Transverse colon (tissue), 4 donors: ENCODE results near the gene ELOVL4. TPM values are rescaled to one million over a fixed set of nuclear protein-coding genes. Genes with fewer than 3 reads are reported as not detected.
A peak's percentile ranks its signal among the peaks of the same experiment; 100 is the strongest.

Experiments
- DNase-seq: peaks from one replicate; pipeline ENCODE4 v3.0.0-alpha.2; 2019
- H3K27ac ChIP-seq, 4 donors: fragments of 200-600 bp; sonication (generic); 2 replicates each; pipeline ENCODE4 v1.5.1; 2016 to 2018; ENCODE audit warnings: inconsistent platforms in 4 of 4
- H3K27me3 ChIP-seq: fragments of 200-600 bp; sonication (generic); 2 replicates; pipeline ENCODE4 v1.5.1; 2017; ENCODE audit warnings: inconsistent platforms
- H3K36me3 ChIP-seq, 4 donors: fragments of 200-600 bp; sonication (generic); 2 replicates each; pipeline ENCODE4 v1.5.1; 2017 to 2019; ENCODE audit warnings: inconsistent platforms in 4 of 4
- H3K4me1 ChIP-seq, 4 donors: fragments of 200-600 bp; sonication (generic); 2 replicates each; pipeline ENCODE4 v1.5.1; 2017 to 2020; ENCODE audit warnings: inconsistent platforms in 4 of 4
- H3K4me3 ChIP-seq, 4 donors: fragments of 200-600 bp; sonication (generic); 1 replicate in 1 of 4; 2 replicates in 3 of 4; pipeline versions ENCODE4 v1.5.1 to v1.6.1; 2017 to 2019; ENCODE audit warnings: inconsistent platforms in 4 of 4
- H3K9me3 ChIP-seq, 2 donors: fragments of 200-600 bp; sonication (generic); 2 replicates each; pipeline ENCODE4 v1.5.1; 2017 to 2019; ENCODE audit warnings: inconsistent platforms in 2 of 2
- EP300 ChIP-seq: sonication (generic); formaldehyde crosslinking; IDR thresholded peaks from one replicate; pipeline ENCODE4 v1.6.1; 2017; ENCODE audit warnings: antibody characterized with exemption, low read depth
- POLR2A ChIP-seq: fragments of 450-650 bp; IDR thresholded peaks from one replicate; pipeline ENCODE4 v1.6.1; 2016; ENCODE audit warnings: antibody characterized with exemption, mild to moderate bottlenecking, moderate library complexity
- POLR2AphosphoS5 ChIP-seq, 3 donors: sonication (generic); formaldehyde crosslinking; IDR thresholded peaks; one replicate each; pipeline ENCODE4 v1.6.1; 2016; ENCODE audit warnings: antibody characterized with exemption in 3 of 3
- WGBS, 2 donors: methylation state at CpG; one replicate each; pipeline ENCODE4 v1.1.5; 2018; ENCODE audit warnings: low coverage in 1 of 2; 5-methylcytosine and 5-hydroxymethylcytosine counted together
- in situ Hi-C, 4 donors: fragments of 200-750 bp; cut with MboI; loops; one replicate each; pipeline versions ENCODE4 v1.15.0 to v1.15.1; 2017; ENCODE audit warnings: low sequenced_read_pairs in 3 of 4, low pct_ligation_motif_present in 1 of 4, low pct_unique_long_range_greater_than_20kb in 1 of 4
- intact Hi-C: fragments of 100-400 bp; cut with DNase I; formaldehyde crosslinking; loops from one replicate; pipeline ENCODE4 v1.15.1; 2023; ENCODE audit warnings: low total_unique reads
- total RNA-seq, 4 donors: library from RNA; depleted of rRNA; stranded (reverse); fragments of >200 nt; gene quantifications; one replicate each; pipeline ENCODE4 v1.1.0, GENCODE V29; 2016
- TF ChIP-seq, protein P1 (sequence below), 5 experiments: fragments of 200-600 bp in 3 of 5; fragments of 450-650 bp in 2 of 5; sonication (generic) in 3 of 5; IDR thresholded peaks; 1 replicate in 2 of 5; 2 replicates in 3 of 5; pipeline ENCODE4 v1.5.1; 2016 to 2017; ENCODE audit warnings: antibody characterized with exemption in 5 of 5, inconsistent platforms in 3 of 5, mild to moderate bottlenecking in 2 of 5, moderate library complexity in 1 of 5

The ELOVL4 gene
- total RNA-seq, 4 donors from 2014 or later, result 0.32 to 0.68 TPM; not detected in 2

DNA sequence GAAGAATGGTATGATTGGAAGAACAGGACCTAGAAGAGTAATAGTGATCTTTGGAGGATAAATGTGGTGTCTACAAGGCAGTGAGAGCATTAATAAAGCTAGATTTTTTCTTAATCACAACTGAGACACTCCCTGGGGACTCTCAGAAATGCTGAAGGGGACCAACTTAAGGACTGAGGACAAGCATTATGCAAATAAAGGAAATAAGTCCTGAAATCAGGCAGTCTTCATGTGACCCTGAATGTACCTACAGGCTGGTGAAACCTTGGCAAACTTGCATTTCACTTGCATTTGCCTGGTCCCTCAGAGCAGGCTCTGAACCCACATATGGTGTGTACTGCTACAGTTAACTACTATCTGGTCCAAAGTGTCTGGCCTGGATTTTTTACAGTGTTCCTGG, 37.8 kb upstream of the ELOVL4 start:
- in situ Hi-C loops, result no loop called here
- H3K4me3 ChIP-seq, result no peak overlapping the region
- DNase-seq, result no peak

DNA sequence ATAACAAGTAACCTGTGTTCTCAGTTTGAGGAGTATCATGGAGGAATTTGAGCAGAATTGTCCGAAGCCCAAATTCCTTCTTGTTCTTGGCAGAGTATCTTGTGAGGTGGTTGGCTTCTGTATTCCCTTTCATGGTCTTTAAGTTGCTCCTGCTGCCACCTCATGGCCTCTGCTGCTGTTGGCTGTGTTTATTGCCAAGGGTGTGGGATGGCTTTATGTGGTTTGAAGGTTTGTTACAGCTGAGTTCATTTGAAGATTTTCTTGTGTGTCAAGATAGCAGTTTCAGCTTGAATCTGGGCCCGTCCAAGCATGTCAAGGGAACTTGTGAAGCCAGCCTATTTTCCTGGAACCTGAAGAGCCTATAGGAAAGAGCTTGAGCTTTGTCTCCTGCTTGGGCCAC, 36.9 kb upstream of the ELOVL4 start:
- Histone ChIP-seq H3K4me3 (no peak overlapping the region), H3K27me3 (no peaks in the 10 kb centered on the region), H3K4me1 (no peaks in the 10 kb centered on the region), H3K36me3 (no peaks in the 10 kb centered on the region), H3K27ac (no peak overlapping the region), H3K9me3 (no peaks in the 10 kb centered on the region)
- TF ChIP-seq, protein P1, sequence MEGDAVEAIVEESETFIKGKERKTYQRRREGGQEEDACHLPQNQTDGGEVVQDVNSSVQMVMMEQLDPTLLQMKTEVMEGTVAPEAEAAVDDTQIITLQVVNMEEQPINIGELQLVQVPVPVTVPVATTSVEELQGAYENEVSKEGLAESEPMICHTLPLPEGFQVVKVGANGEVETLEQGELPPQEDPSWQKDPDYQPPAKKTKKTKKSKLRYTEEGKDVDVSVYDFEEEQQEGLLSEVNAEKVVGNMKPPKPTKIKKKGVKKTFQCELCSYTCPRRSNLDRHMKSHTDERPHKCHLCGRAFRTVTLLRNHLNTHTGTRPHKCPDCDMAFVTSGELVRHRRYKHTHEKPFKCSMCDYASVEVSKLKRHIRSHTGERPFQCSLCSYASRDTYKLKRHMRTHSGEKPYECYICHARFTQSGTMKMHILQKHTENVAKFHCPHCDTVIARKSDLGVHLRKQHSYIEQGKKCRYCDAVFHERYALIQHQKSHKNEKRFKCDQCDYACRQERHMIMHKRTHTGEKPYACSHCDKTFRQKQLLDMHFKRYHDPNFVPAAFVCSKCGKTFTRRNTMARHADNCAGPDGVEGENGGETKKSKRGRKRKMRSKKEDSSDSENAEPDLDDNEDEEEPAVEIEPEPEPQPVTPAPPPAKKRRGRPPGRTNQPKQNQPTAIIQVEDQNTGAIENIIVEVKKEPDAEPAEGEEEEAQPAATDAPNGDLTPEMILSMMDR (IDR thresholded peaks at IDR 0.05), result peak in 1 of 5 experiments; percentile 16
- TF ChIP-seq POLR2AphosphoS5 (IDR thresholded peaks at IDR 0.05), result no peak
- DNase-seq, result peak; percentile 11
- intact Hi-C loops (no loop called here), in situ Hi-C loops (no loop called here)
- 51 to 75% methylated on average over 1 to 2 of the region's 2 CpGs for WGBS, 2 donors

More for the DNA sequence above, 37.8 kb upstream of the ELOVL4 start:
- intact Hi-C loops, result no loop called here
- Histone ChIP-seq H3K27ac (no peak overlapping the region), H3K9me3 (no peaks in the 10 kb centered on the region), H3K4me1 (no peaks in the 10 kb centered on the region), H3K36me3 (no peaks in the 10 kb centered on the region), H3K27me3 (no peaks in the 10 kb centered on the region)
- TF ChIP-seq, protein P1 (IDR thresholded peaks at IDR 0.05), result no peak
- TF ChIP-seq POLR2A (no peak), POLR2AphosphoS5 (IDR thresholded peaks at IDR 0.05) (no peak), EP300 (no peak)

DNA sequence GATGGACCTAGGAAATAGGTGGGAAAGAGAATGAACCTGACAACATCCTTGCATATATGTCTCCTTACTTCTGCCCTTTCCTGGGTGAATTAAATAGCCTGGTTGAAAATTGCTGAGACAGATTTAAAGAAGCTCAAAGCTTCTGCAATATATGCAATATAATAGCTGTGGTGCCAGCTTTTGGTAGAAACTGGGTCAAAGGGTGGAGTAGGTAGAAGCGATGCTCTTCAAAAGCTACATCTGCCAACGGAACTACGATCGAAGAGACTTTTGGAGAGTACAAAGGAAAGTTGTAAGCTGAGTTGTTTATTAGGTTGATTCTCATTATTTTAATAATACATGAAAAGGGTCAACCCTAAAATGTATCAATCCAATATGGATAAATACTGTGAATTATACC, 34.3 kb upstream of the ELOVL4 start:
- no peaks in the 10 kb centered on the region for H3K27me3 ChIP-seq
- no peak for DNase-seq
- TF ChIP-seq POLR2A (no peak), EP300 (no peak)
- TF ChIP-seq, protein P1 (IDR thresholded peaks at IDR 0.05), result no peak
- no peak overlapping the region for H3K27ac ChIP-seq
- 91 to 100% methylated on average over 4 of the region's 4 CpGs for WGBS, 2 donors
- H3K9me3 ChIP-seq, result no peaks in the 10 kb centered on the region
- no peaks in the 10 kb centered on the region for H3K36me3 ChIP-seq
- intact Hi-C loops, result no loop called here
- in situ Hi-C loops, result no loop called here
- no peak overlapping the region for H3K4me3 ChIP-seq
- H3K4me1 ChIP-seq, result no peaks in the 10 kb centered on the region

DNA sequence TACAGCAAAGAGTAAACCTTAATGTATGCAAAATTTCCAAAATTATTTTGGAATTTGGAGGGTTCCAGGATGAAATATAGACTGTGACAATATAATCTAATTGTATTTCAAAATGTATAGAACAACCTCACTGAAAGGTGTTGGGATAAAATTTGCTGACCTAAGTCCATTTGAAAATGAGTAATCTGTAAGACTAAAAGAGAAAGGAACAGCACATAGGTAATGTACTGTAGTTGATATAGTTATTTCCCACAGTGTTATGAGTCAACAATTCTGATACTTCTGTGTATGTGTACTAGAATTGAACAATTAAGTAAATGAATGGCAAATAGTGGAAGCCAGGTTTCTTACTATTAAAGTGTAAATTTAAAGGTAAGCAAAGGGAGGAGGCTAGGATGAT, 23.8 kb upstream of the ELOVL4 start:
- intact Hi-C loops, result no loop called here
- H3K27me3 ChIP-seq, result no peaks in the 10 kb centered on the region
- no peaks in the 10 kb centered on the region for H3K4me1 ChIP-seq
- peaks cover 0 to 5% of the 10 kb centered on the region in 2 donors for H3K9me3 ChIP-seq
- in situ Hi-C loops, result no loop called here
- DNase-seq, result no peak
- no peaks in the 10 kb centered on the region for H3K36me3 ChIP-seq
- H3K4me3 ChIP-seq, result no peak overlapping the region
- TF ChIP-seq POLR2A (no peak), EP300 (no peak), POLR2AphosphoS5 (IDR thresholded peaks at IDR 0.05) (no peak)
- TF ChIP-seq, protein P1 (IDR thresholded peaks at IDR 0.05), result no peak
- H3K27ac ChIP-seq, result no peak overlapping the region
